Measurements from ENCODE around the gene MYPN.

GRCh38 chr10:68108653-68109052 is 635 bp upstream of the MYPN start:
- no peak for TF ChIP-seq REST (IDR thresholded peaks at IDR 0.05; ENCODE audit: unreplicated experiment)
- TF ChIP-seq POLR2AphosphoS5 (IDR thresholded peaks at IDR 0.05; ENCODE audit: low read depth): no peak
- no peak for TF ChIP-seq CTCF (conservative IDR thresholded peaks at IDR 0.05; ENCODE audit: low read depth in 2 of 2)
- no peak for TF ChIP-seq EZH2 (IDR thresholded peaks at IDR 0.05; ENCODE audit: low read depth, unreplicated experiment)
- no peak for TF ChIP-seq JUNB (IDR thresholded peaks at IDR 0.05; ENCODE audit: unreplicated experiment)
- TF ChIP-seq CREB1 (CRISPR knock-in tag; IDR thresholded peaks at IDR 0.05; ENCODE audit: low read depth): no peak
